Panc1 (cell line): ENCODE results near the gene EPHB2.

Experiments used
- POLR2AphosphoS5 ChIP-seq: IDR thresholded peaks from 2 replicates; pipeline ENCODE4 v1.6.1; 2012; ENCODE audit warnings: mild to moderate bottlenecking, low read depth, low read length, moderate library complexity
- TF ChIP-seq, protein P1 (sequence below): fragments of 450-650 bp; IDR thresholded peaks from 2 replicates; pipeline ENCODE4 v1.5.1; 2017; ENCODE audit warnings: mild to moderate bottlenecking

DNA sequence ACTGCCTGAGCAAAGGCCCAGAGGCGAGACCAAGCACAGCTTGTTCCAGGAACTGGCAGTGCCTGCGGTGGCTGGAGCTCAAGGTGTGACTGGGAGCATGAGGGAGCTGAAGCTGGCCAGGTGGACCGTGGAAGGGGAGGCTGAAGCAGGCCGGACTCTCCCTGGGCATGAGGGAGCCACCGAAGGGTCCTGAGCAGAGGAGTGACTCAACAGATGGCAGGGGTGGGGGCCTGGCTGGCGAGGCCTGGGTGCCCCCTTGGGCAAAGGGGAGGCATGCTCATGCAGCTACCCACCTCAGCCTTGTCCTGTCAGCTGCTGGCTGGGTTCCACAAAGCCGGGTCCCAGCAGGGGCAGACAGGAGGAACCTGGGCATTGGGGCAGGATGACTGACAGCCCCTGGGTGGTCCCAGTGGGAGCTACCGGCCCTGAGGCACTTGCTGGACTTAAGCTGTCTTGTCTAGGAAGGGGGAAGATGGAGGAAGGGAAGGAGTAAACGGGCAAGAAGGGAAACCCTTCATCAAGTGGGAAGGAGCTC lies 143.1 kb downstream of the EPHB2 start:
- TF ChIP-seq, protein P1, sequence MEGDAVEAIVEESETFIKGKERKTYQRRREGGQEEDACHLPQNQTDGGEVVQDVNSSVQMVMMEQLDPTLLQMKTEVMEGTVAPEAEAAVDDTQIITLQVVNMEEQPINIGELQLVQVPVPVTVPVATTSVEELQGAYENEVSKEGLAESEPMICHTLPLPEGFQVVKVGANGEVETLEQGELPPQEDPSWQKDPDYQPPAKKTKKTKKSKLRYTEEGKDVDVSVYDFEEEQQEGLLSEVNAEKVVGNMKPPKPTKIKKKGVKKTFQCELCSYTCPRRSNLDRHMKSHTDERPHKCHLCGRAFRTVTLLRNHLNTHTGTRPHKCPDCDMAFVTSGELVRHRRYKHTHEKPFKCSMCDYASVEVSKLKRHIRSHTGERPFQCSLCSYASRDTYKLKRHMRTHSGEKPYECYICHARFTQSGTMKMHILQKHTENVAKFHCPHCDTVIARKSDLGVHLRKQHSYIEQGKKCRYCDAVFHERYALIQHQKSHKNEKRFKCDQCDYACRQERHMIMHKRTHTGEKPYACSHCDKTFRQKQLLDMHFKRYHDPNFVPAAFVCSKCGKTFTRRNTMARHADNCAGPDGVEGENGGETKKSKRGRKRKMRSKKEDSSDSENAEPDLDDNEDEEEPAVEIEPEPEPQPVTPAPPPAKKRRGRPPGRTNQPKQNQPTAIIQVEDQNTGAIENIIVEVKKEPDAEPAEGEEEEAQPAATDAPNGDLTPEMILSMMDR: no peak
- no peak for TF ChIP-seq POLR2AphosphoS5
